GM12878 (cell line): ENCODE measurements around the gene TGFBR3. TPM values are rescaled to one million over a fixed set of nuclear protein-coding genes. Genes with fewer than 3 reads are reported as not detected.
A peak's percentile ranks its signal among the peaks of the same experiment; 100 is the strongest.

Source experiments
- ATAC-seq: fragments of 200-7000 bp; cut with Tn5 transposase; 3 replicates; pipeline ENCODE4 v1.9.1; 2020; ENCODE audit warnings: mild to moderate bottlenecking, moderate library complexity
- BruUV-seq: library from RNA; stranded (reverse); fragments of 400-500 nt; replicated peaks from 2 replicates; lab custom pipeline; 2021; lab: Mats Ljungman, UMichigan
- CTCF ChIA-PET: fragments of 300-600 bp; sonication (Branson Sonifier 250); formaldehyde crosslinking; extraction: SDS; loops from one replicate; lab custom pipeline; 2021; ENCODE audit warnings: inconsistent platforms; lab: Yijun Ruan, JAX
- POLR2A ChIA-PET: fragments of 350-600 bp; formaldehyde crosslinking; extraction: SDS; loops from one replicate; lab custom pipeline; 2021; ENCODE audit warnings: inconsistent platforms; lab: Charles Lee
- RAD21 ChIA-PET: fragments of 300-600 bp; sonication (Branson Sonifier 250); formaldehyde crosslinking; loops from one replicate; lab custom pipeline; 2023; ENCODE audit warnings: antibody characterized with exemption; ENCODE audit not compliant: unreplicated experiment; lab: Charles Lee
- SMC1A ChIA-PET: fragments of 300-600 bp; sonication (Branson Sonifier 250); formaldehyde crosslinking; loops from one replicate; lab custom pipeline; 2023; ENCODE audit not compliant: unreplicated experiment, uncharacterized antibody; lab: Charles Lee
- DNase-seq: peaks from one replicate; pipeline ENCODE4 v3.0.0-alpha.2; 2011; ENCODE audit warnings: low read depth, low spot score
- FAIRE-seq: peaks from 3 replicates; lab custom pipeline; 2011; peaks lifted over from hg19 to GRCh38; lab: Jason Lieb, UNC
- H2AFZ ChIP-seq: 2 replicates; pipeline ENCODE4 v1.6.0; 2011; ENCODE audit warnings: low read depth, low read length, control low read depth; ENCODE audit not compliant: control insufficient read depth
- H3K27ac ChIP-seq: 2 replicates; pipeline ENCODE4 v1.5.1; 2011; ENCODE audit warnings: control low read depth; ENCODE audit not compliant: control insufficient read depth, insufficient read depth
- H3K27me3 ChIP-seq, 2 experiments: replicated peaks in 1 of 2; 2 replicates each; pipeline versions ENCODE4 v1.6.0 to v1.6.1; 2011; ENCODE audit warnings: low read length in 1 of 2; ENCODE audit not compliant: control insufficient read depth in 2 of 2, insufficient read depth in 2 of 2
- H3K36me3 ChIP-seq, 2 experiments: 2 replicates each; pipeline ENCODE4 v1.5.1; 2011; ENCODE audit warnings: low read length in 1 of 2; ENCODE audit not compliant: control insufficient read depth in 2 of 2, insufficient read depth in 2 of 2
- H3K4me1 ChIP-seq: 2 replicates; pipeline ENCODE4 v1.6.1; 2011; ENCODE audit warnings: mild to moderate bottlenecking, low read length, moderate library complexity, mixed read lengths; ENCODE audit not compliant: control insufficient read depth, insufficient read depth
- H3K4me2 ChIP-seq: 2 replicates; pipeline ENCODE4 v1.6.0; 2011; ENCODE audit warnings: control low read depth; ENCODE audit not compliant: control insufficient read depth, insufficient read depth
- H3K4me3 ChIP-seq: fragments of 200-600 bp; sonication (generic); 2 replicates; pipeline ENCODE4 v1.5.1; 2016
- H3K79me2 ChIP-seq: 2 replicates; pipeline ENCODE4 v1.6.0; 2011; ENCODE audit warnings: low read length; ENCODE audit not compliant: control insufficient read depth, insufficient read depth
- H3K9ac ChIP-seq: 2 replicates; pipeline ENCODE4 v1.8.0; 2011; ENCODE audit warnings: low read length, control low read depth, mixed read lengths; ENCODE audit not compliant: control insufficient read depth, insufficient read depth
- H3K9me3 ChIP-seq: replicated peaks from 3 replicates; pipeline ENCODE4 v1.5.1; 2011; ENCODE audit warnings: mild to moderate bottlenecking, low read length; ENCODE audit not compliant: control insufficient read depth, insufficient read depth
- H4K20me1 ChIP-seq: 2 replicates; pipeline ENCODE4 v1.6.0; 2011; ENCODE audit not compliant: control insufficient read depth, insufficient read depth
- BCLAF1 ChIP-seq: fragments of 450-650 bp; IDR thresholded peaks from 2 replicates; pipeline ENCODE4 v1.6.1; 2017; ENCODE audit warnings: antibody characterized with exemption, mild to moderate bottlenecking, moderate library complexity
- CBX3 ChIP-seq: fragments of 200-600 bp; sonication (generic); IDR thresholded peaks from 2 replicates; pipeline ENCODE4 v1.6.1; 2016; ENCODE audit warnings: low read depth, borderline replicate concordance
- CEBPB ChIP-seq, 2 experiments: fragments of 150-350 bp in 1 of 2; IDR thresholded peaks; 2 replicates each; pipeline ENCODE4 v1.6.1; 2012 to 2014; ENCODE audit warnings: low read depth in 2 of 2, low read length in 2 of 2, borderline replicate concordance in 1 of 2, inconsistent platforms in 1 of 2
- MTA2 ChIP-seq: fragments of 450-650 bp; IDR thresholded peaks from 2 replicates; pipeline ENCODE4 v1.6.1; 2016; ENCODE audit warnings: low read depth, mild to moderate bottlenecking, moderate library complexity
- NFYA ChIP-seq: IDR thresholded peaks from 2 replicates; pipeline ENCODE4 v1.6.1; 2011; ENCODE audit warnings: low read depth, mild to moderate bottlenecking, low read length, improper control_type of control experiment, borderline replicate concordance
- SIN3A ChIP-seq: IDR thresholded peaks from 2 replicates; pipeline ENCODE4 v1.6.1; 2012; ENCODE audit warnings: low read depth, low read length, improper control_type of control experiment
- SMARCA5 ChIP-seq: fragments of 450-650 bp; IDR thresholded peaks from 2 replicates; pipeline ENCODE4 v1.6.1; 2017; ENCODE audit warnings: mild to moderate bottlenecking
- YBX1 ChIP-seq: fragments of 450-650 bp; IDR thresholded peaks from 2 replicates; pipeline ENCODE4 v1.6.1; 2016; ENCODE audit warnings: antibody characterized with exemption
- ZNF207 ChIP-seq: fragments of 450-650 bp; IDR thresholded peaks from 2 replicates; pipeline ENCODE4 v1.6.1; 2014; ENCODE audit warnings: antibody characterized with exemption, mild to moderate bottlenecking, borderline replicate concordance
- WGBS: methylation state at CpG from one replicate; pipeline ENCODE4 v1.1.6; 2016; ENCODE audit warnings: low lambda C conversion rate; ENCODE audit not compliant: insufficient replicate concordance, insufficient coverage; ENCODE audit errors: missing lambda C conversion rate; 5-methylcytosine and 5-hydroxymethylcytosine counted together
- in situ Hi-C: fragments of 300-500 bp; cut with MboI; formaldehyde crosslinking; loops from 9 replicates; pipeline ENCODE4 v1.14.3; 2018; ENCODE audit warnings: mixed read lengths
- intact Hi-C: fragments of 100-400 bp; cut with micrococcal nuclease; formaldehyde crosslinking; loops from one replicate; pipeline ENCODE4 v1.14.2; 2022; ENCODE audit not compliant: unreplicated experiment
- polyA plus RNA-seq, 11 experiments: library from polyadenylated mRNA; depleted of rRNA in 4 of 11; unstranded in 6 of 11; stranded (reverse) in 5 of 11; fragments of >200 nt; fragmentation: Nextera tagmentation in 4 of 11; fragmentation: Illumina TruSeq in 1 of 11; extraction: Ambion mirVana in 4 of 11; extraction: Trizol in 1 of 11; gene quantifications; 1 replicate in 1 of 11; 2 replicates in 10 of 11; pipeline versions ENCODE4 v1.2.1 to v1.2.3, GENCODE V29; 2011 to 2016; ENCODE audit warnings: inconsistent platforms in 2 of 11, missing spikeins in 2 of 11, low read depth in 1 of 11
- total RNA-seq, 4 experiments: library from RNA; depleted of rRNA in 3 of 4; stranded (reverse); fragments of >200 nt in 3 of 4; fragmentation: Illumina TruSeq in 1 of 4; extraction: Trizol in 1 of 4; gene quantifications; 2 replicates each; pipeline versions ENCODE4 v1.2.1 to v1.2.3, GENCODE V29; 2013 to 2021

The TGFBR3 gene
- total and polyA plus RNA-seq, 10 of the 15 experiments (the other 5 are each of a cell fraction or from before 2014, with no cell fraction given): 2.7 to 16.5 (median 12.6) TPM

- ChIA-PET POLR2A (no interaction called here), SMC1A (no interaction called here), CTCF (no interaction called here), RAD21 (no interaction called here)
- in situ Hi-C loops: no loop called here
- H3K9ac ChIP-seq: no peak overlapping the region
- H3K27ac ChIP-seq: no peak overlapping the region
- no peak overlapping the region for H2AFZ ChIP-seq
- H3K9me3 ChIP-seq: no peaks in the 10 kb centered on the region
- H3K27me3 ChIP-seq: no peaks in the 10 kb centered on the region
- no TSS peak for BruUV-seq
- intact Hi-C loops: no loop called here
- ATAC-seq (no peak), FAIRE-seq (peak; percentile 68), DNase-seq (no peak)
- H3K79me2 ChIP-seq: no peaks in the 10 kb centered on the region
- peaks cover 6% of the 10 kb centered on the region; the same call in 1 of the 2 replicates for H3K4me1 ChIP-seq
- no peak overlapping the region for H3K4me3 ChIP-seq
- H3K36me3 ChIP-seq: no peaks in the 10 kb centered on the region
- no peaks in the 10 kb centered on the region for H4K20me1 ChIP-seq
- H3K4me2 ChIP-seq: no peak overlapping the region
- WGBS: 10% methylated on average over 1 of the region's 1 CpG
- TF ChIP-seq ZNF207 (no peak), SIN3A (no peak), YBX1 (no peak), MTA2 (no peak), SMARCA5 (no peak), CEBPB (IDR thresholded peaks at IDR 0.05; ENCODE audit: borderline replicate concordance in 1 of 2, low read depth in 2 of 2, low read length in 2 of 2) (no peak), NFYA (no peak), CBX3 (no peak), BCLAF1 (no peak)
These were observed 160.3 kb downstream of the TGFBR3 start for GRCh38 chr1:91725618-91725988.
